Natural killer cell treated with Interleukin-12 subunit alpha and Interleukin-12 subunit beta and Interleukin-15 and Interleukin-18, amount 100 ng/mL, for 72 hours (primary cell): ENCODE data around the gene CENPF. TPM values are rescaled to one million over a fixed set of nuclear protein-coding genes. Genes with fewer than 3 reads are reported as not detected.
"Not testable (repeated sequence)": the region's sequence is repeated elsewhere in the genome, so short reads cannot be mapped to it uniquely, and the experiment has no call there.

ENCODE experiments used
- ATAC-seq, 2 donors: fragments of 150-1000 bp; cut with Tn5 transposase in 1 of 2; sonication (Bioruptor Pico), chemical (Tn5 transposase) in 1 of 2; 2 replicates each; pipeline ENCODE4 v1.10.0; 2021
- DNase-seq: peaks from one replicate; pipeline ENCODE4 v3.0.0; 2022; ENCODE audit warnings: low spot score
- H3K27ac Mint-ChIP-seq, 2 donors: 1 replicate in 1 of 2; 2 replicates in 1 of 2; pipeline ENCODE4 v1.8.0; 2022; ENCODE audit warnings: mixed read lengths in 2 of 2, mild to moderate bottlenecking in 1 of 2, moderate library complexity in 1 of 2
- H3K27me3 Mint-ChIP-seq, 2 donors: 1 replicate in 1 of 2; 2 replicates in 1 of 2; pipeline ENCODE4 v1.8.0; 2022; ENCODE audit warnings: mixed read lengths in 2 of 2
- H3K36me3 Mint-ChIP-seq: one replicate; pipeline ENCODE4 v1.8.0; 2022; ENCODE audit warnings: mixed read lengths
- H3K4me1 Mint-ChIP-seq, 2 donors: 1 replicate in 1 of 2; 2 replicates in 1 of 2; pipeline ENCODE4 v1.8.0; 2022; ENCODE audit warnings: low read depth in 2 of 2, mixed read lengths in 2 of 2, mild to moderate bottlenecking in 1 of 2
- H3K4me3 Mint-ChIP-seq: one replicate; pipeline ENCODE4 v1.8.0; 2022; ENCODE audit warnings: mixed read lengths
- H3K9me3 Mint-ChIP-seq: 2 replicates; pipeline ENCODE4 v1.8.0; 2022; ENCODE audit warnings: mixed read lengths
- total RNA-seq, 2 donors: library from RNA; stranded (reverse); gene quantifications; one replicate each; pipeline ENCODE4 v1.2.3, GENCODE V29; 2022

CENPF gene
- total RNA-seq, 2 donors from 2014 or later = 28.7 to 56.7 TPM

DNA sequence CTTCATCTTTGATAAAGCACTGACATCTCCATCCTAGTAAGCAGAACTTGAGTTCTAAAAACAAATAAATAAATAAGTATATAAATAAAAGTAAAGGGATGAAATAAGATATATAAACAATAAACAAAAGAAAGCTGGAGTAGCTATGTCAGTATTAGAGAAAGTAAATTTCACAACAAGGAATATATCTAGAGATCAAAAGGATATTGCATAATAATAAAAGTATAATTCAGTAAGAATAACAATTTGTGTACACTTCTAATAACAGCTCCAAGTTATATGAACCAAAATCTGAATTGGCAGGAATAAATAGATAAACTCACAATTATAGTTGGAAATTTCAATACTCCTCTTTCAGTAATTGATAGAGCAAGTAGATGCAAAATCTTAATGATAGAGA, 9.8 kb upstream of the CENPF start:
- no peak for DNase-seq
- Mint-ChIP-seq H3K4me3 (no peak overlapping the region), H3K4me1 (no peaks in the 10 kb centered on the region), H3K9me3 (no peaks in the 10 kb centered on the region), H3K27ac (no peak overlapping the region), H3K27me3 (peaks cover 4 to 23% of the 10 kb centered on the region in 2 donors), H3K36me3 (no peaks in the 10 kb centered on the region)
- no peak for ATAC-seq

DNA sequence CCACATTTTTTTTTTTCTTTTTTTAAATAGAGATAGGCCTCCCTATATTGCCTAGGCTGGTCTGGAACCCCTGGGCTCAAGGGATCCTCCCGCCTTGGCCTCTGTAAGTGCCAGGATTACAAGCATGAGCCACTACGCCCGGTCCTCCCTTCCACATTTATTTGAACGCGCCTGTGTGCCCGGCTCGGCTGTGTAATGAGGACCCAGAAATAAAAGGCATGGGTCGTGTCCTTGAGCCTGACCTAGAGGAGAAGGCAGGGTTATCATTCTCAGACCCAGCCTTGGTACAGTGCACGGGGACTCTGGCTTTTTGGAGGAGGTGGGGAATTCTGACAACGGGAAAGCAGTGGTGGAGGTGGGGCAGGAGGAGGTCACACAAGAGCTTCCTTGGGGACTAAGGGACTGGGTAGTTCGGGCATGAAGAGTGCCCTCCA, 841 bp downstream of the CENPF start:
- DNase-seq = no peak
- H3K27me3 Mint-ChIP-seq = peaks cover 0 to 11% of the 10 kb centered on the region in 2 donors
- no peaks in the 10 kb centered on the region for H3K36me3 Mint-ChIP-seq
- H3K27ac Mint-ChIP-seq = peak overlapping the region; percentile 23 to 68
- no peaks in the 10 kb centered on the region for H3K9me3 Mint-ChIP-seq
- ATAC-seq = no peak
- H3K4me3 Mint-ChIP-seq = peak overlapping the region; percentile 89
- peaks cover 14 to 21% of the 10 kb centered on the region in 2 donors for H3K4me1 Mint-ChIP-seq

DNA sequence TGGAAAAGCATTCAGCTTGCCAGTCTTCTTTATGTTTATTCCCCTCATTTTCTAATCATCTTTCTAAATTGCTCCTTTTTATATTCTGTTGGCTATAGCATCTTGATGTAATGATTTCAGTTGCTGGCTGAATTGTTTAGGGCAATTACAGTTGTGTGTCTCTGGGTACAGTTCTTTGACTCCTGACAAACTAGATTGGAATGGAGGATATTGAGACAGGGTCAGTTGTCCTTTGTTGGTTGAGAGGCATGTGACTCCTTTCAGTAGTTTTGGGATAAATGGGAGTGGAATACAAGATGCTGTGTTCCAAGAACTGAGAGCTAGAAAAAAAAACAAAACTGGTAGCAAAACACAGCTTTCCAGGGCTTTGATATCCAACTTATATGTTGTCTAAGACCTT, 1.5 kb downstream of the CENPF start:
- H3K4me3 Mint-ChIP-seq = peak overlapping the region; percentile 89
- DNase-seq = no peak
- H3K27me3 Mint-ChIP-seq = peaks cover 0 to 11% of the 10 kb centered on the region in 2 donors
- H3K36me3 Mint-ChIP-seq = peaks cover 5% of the 10 kb centered on the region
- H3K4me1 Mint-ChIP-seq = peaks cover 14 to 21% of the 10 kb centered on the region in 2 donors
- no peak for ATAC-seq
- no peak overlapping the region for H3K27ac Mint-ChIP-seq
- no peaks in the 10 kb centered on the region for H3K9me3 Mint-ChIP-seq

DNA sequence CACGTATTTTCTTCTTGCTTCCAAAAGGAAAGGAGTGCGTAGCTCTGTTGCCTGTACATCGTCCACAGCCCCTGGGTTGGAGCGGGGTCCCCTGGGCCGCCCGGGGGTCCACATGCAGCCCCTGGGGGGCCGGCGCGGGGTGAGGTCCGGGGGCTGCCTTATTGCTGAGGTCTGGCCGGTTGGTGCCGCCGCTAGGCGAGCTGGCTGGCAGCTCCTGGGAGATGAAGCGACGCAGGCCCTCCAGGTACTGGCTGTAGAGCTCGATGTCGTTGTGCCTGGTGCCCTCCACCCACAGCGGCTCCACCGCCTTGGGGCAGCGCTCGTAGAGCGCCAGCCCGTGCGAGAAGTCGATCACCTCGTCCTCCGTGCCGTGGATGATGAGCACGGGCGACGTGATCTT, 2.5 kb downstream of the CENPF start:
- Mint-ChIP-seq H3K36me3 (peaks cover 10% of the 10 kb centered on the region), H3K27me3 (peaks cover 0 to 10% of the 10 kb centered on the region in 2 donors), H3K4me1 (peaks cover 14 to 22% of the 10 kb centered on the region in 2 donors)
- DNase-seq, H3K27ac Mint-ChIP-seq, ATAC-seq, H3K9me3 Mint-ChIP-seq, H3K4me3 Mint-ChIP-seq: not testable (repeated sequence)

DNA sequence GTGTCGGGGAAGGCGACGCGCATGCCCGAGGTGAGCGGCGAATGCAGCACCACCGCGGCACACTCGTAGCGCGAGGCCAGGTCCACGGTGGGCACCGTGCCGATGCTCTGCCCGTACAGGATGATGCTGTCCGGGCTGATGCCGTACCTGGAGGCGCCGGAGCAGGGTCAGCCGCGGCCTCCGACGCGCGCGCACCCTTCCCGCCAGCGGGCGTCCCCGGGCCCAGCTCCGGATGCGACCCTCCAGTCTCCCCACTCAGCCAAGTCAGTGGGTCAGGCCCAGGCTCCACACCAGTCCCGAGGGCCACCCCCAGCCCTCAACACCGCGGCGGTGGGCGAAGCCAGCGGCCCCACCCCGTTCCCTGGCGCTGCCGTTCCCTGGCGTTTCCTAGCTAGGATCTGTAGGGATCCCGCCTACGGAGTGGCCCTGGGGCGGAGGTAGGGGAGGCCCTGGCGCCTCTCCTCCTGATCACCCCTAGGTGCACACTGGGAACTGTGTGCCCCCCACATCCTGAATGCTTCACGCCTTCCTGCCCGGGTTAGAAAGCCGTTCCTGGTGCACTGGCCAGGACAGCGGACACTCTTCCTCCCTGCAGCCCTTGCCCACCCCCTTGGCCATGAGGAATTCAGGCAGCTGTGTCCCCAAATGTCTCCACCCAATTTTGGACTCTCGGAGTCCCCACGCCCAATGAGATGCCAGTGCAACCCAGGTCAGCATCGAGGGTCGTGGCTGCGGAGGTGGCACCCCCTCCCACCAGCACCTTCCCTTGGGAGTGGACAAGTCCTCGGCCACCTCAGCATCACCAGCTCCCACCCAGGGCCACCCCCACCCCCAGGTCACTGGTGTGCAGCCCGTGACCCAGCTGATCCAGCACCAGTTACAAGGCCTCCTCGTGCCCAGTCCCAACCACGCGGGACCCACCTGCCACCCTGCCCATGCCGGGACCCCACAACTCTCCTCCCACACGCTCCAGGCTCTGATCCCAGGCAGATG, 3.2 kb downstream of the CENPF start:
- H3K9me3 Mint-ChIP-seq, H3K27me3 Mint-ChIP-seq, ATAC-seq, H3K27ac Mint-ChIP-seq, H3K4me3 Mint-ChIP-seq, DNase-seq: not testable (repeated sequence)
- Mint-ChIP-seq H3K4me1 (peaks cover 14 to 26% of the 10 kb centered on the region in 2 donors), H3K36me3 (peaks cover 14% of the 10 kb centered on the region)

DNA sequence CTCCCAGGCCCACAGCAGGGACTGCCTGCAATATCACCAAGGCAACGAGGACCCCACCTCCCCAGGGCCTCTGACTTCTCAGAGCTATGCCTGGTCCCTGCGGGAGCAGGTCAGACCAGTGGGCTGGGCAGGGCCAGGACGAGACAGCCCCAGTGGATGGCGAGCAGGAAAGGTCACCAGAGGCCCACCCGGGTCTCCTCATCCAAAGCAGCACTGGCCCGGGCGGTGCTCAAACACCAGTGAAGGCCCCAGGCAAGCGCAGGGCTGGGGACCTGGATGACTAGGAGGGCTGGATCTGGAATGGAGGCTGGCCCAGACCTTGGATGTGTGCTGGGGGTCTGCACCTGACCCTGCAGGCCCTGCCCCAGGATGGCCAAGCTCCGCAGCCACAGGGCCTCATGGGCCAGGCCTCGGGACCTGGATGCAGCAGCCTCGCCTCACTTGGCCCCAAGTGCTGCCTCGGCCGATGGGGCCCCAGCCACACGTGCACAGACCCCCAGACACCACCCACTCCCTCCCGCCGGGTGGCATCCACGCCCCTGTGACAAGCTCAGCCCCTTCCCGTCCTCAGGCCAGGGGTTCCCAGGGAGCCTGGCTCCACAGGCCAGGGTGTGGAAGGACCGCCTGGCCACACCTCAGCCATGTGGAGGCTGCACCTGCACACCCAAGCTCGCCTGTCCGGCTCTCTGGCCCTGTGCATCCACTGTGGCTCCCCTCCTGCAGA, 4.7 kb downstream of the CENPF start:
- H3K27me3 Mint-ChIP-seq, DNase-seq, H3K9me3 Mint-ChIP-seq, H3K27ac Mint-ChIP-seq, H3K4me3 Mint-ChIP-seq, ATAC-seq: not testable (repeated sequence)
- Mint-ChIP-seq H3K36me3 (peaks cover 14% of the 10 kb centered on the region), H3K4me1 (peaks cover 18 to 23% of the 10 kb centered on the region in 2 donors)

DNA sequence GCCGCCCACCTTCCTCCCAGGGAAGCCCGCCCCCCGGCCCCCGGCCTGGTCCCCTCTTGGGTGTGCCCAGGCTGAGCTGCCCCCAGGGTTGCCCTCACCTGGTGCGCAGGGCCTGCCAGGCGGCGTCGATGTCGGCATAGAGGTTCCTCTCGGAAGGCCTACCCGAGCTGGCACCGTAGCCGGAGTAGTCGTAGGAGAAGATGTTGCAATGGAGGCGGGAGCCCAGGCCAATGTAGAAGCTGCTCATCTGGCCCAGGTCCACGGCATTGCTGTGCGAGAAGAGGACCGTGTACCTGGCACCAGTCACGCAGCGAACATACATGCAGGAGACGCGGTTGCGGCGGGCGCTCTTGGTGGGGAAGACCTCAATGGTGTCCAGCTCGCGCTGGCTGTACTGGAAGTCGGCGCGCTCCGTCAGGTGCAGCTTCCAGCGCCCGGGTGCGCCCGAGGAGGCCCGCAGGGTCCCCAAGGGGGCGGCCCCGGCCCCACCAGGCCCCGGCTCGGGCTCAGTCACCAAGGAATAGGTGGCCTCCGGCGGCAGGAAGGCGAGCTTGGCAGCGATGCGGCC, 5.3 kb downstream of the CENPF start:
- peaks cover 14% of the 10 kb centered on the region for H3K36me3 Mint-ChIP-seq
- H3K27me3 Mint-ChIP-seq, H3K27ac Mint-ChIP-seq, DNase-seq, H3K9me3 Mint-ChIP-seq, H3K4me3 Mint-ChIP-seq, ATAC-seq: not testable (repeated sequence)
- peaks cover 13 to 18% of the 10 kb centered on the region in 2 donors for H3K4me1 Mint-ChIP-seq

DNA sequence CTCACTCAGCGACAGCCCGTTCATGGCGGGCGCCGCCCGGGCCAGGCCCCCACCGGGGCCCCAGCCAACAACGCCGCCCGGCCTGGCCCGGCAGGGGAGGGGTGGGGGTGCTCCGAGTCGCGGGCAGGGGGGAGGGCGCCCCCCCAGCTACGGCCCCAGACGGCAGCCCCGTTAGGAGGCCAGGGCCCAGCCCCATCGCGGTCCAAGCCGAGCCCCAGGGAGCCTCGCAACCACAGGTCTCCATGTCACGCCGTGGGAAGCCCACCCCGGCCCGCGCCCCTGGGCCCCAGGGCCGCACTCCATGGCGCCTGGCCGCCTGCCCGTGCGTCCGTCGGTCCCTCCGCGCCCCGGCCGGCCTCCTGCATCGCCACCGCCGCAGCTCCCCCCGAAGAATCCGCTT, 5.8 kb downstream of the CENPF start:
- not testable (repeated sequence) for H3K27ac Mint-ChIP-seq, ATAC-seq, H3K9me3 Mint-ChIP-seq, DNase-seq, H3K27me3 Mint-ChIP-seq, H3K4me3 Mint-ChIP-seq
- H3K4me1 Mint-ChIP-seq = peaks cover 11 to 15% of the 10 kb centered on the region in 2 donors
- peaks cover 14% of the 10 kb centered on the region for H3K36me3 Mint-ChIP-seq

DNA sequence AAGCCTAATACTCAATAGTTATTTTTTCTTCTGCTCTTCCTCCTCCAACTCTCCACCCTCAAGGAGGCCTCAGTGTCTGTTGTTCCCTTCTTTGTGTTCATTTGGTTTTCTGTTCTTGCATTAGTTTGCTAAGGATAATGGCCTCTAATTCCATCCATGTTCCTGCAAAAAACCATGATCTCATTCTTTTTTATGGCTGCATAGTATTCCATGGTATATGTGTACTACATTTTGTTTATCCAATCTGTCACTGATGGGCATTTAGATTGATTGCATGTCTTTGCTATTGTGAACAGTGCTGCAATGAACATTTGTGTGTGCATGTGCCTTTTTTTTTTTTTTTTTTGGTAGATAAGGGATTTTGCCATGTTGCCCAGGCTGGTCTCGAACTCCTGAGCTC, 6.7 kb downstream of the CENPF start:
- Mint-ChIP-seq H3K9me3 (no peaks in the 10 kb centered on the region), H3K4me3 (no peak overlapping the region), H3K4me1 (peaks cover 4 to 6% of the 10 kb centered on the region in 2 donors), H3K27me3 (no peaks in the 10 kb centered on the region), H3K27ac (no peak overlapping the region), H3K36me3 (peaks cover 14% of the 10 kb centered on the region)
- no peak for DNase-seq
- ATAC-seq = no peak

DNA sequence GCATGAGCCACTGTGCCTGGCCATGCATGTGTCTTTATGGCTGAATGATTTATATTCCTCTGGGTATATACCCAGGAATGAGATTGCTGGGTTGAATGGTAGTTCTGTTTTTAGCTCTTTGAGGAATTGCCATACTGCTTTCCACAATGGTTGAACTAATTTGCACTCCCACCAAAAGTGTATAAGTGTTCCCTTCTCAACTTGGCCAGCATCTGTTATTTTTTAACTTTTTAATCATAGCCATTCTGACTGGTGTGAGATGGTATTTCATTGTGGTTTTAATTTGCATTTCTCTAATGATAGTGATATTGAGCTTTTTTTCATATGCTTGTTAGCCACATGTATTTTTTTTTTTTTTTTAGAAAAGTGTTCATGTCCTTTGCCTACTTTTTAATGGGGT, 7.1 kb downstream of the CENPF start:
- not testable (repeated sequence) for ATAC-seq, H3K4me1 Mint-ChIP-seq, H3K27ac Mint-ChIP-seq, H3K4me3 Mint-ChIP-seq, H3K9me3 Mint-ChIP-seq, H3K27me3 Mint-ChIP-seq, DNase-seq
- peaks cover 14% of the 10 kb centered on the region for H3K36me3 Mint-ChIP-seq

DNA sequence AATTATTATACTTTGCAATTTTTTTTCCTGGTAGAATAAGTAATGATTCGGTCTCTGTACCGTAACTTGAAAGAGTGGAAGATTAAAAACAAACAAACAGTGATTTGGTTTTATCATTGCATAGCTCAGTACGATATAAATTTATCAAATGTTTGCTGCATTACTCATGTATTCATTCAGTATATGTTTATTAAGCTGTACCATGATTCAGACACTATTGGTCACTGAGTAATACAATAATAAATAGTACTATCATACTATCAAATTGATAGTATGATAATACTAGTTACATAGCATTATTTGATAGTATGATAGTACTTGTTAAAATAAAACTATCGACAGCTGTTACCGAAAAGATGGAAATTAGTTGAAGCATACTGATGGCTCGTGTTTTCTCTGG, 12.1 kb downstream of the CENPF start:
- H3K4me3 Mint-ChIP-seq = no peak overlapping the region
- H3K36me3 Mint-ChIP-seq = peaks cover 5% of the 10 kb centered on the region
- no peaks in the 10 kb centered on the region for H3K9me3 Mint-ChIP-seq
- no peaks in the 10 kb centered on the region for H3K27me3 Mint-ChIP-seq
- ATAC-seq (no peak), DNase-seq (no peak)
- H3K27ac Mint-ChIP-seq = no peak overlapping the region
- peaks cover 4 to 6% of the 10 kb centered on the region in 2 donors for H3K4me1 Mint-ChIP-seq

DNA sequence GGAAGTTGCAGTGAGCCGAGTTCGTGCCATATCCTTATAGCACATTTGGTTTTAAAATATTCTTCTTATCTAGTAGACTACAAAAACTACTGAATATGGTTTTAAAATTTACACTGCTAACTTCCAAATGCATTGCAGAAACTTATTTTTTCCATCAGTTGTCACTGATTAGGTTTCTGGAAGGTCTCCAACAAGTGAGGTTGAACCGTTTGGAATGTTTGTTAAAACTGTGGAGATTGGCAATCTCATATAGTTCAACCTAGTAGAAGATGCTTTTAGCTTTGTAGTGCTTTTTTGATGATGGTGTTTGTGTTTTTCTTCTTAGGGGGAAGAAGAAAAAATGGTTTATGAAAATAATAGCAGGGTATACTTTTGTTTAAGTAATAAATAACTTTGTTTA, 12.9 kb downstream of the CENPF start:
- H3K9me3 Mint-ChIP-seq = no peaks in the 10 kb centered on the region
- H3K27ac Mint-ChIP-seq = no peak overlapping the region
- H3K4me3 Mint-ChIP-seq = no peak overlapping the region
- H3K36me3 Mint-ChIP-seq = peaks cover under 1% of the 10 kb centered on the region
- H3K4me1 Mint-ChIP-seq = peaks cover under 1 to 4% of the 10 kb centered on the region in 2 donors
- DNase-seq (no peak), ATAC-seq (no peak)
- H3K27me3 Mint-ChIP-seq = no peaks in the 10 kb centered on the region

DNA sequence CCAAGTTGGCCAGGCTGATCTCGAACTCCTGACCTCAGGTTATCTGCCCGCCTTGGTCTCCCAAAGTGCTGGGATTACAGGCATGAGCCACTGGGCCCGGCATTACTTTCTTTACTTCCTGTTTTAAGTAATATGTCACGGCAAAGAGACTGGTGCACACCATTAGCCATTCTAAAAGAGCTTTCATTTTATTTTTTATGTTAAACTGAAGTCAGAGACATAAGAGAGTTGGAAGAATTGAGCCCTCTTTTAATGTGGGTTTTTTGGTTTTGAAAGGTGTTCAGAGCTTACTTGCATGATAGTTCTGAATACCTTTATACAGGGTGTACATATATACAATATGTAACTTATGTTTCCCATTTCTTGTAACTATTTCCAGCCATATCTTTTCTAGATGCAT, 14.3 kb downstream of the CENPF start:
- Mint-ChIP-seq H3K27ac (no peak overlapping the region), H3K4me1 (no peaks in the 10 kb centered on the region), H3K4me3 (no peak overlapping the region), H3K36me3 (peaks cover 4% of the 10 kb centered on the region), H3K9me3 (no peaks in the 10 kb centered on the region), H3K27me3 (no peaks in the 10 kb centered on the region)
- ATAC-seq = no peak
- no peak for DNase-seq
